ENCODE data around the gene ABCC1.

The ABCC1 gene

DNA sequence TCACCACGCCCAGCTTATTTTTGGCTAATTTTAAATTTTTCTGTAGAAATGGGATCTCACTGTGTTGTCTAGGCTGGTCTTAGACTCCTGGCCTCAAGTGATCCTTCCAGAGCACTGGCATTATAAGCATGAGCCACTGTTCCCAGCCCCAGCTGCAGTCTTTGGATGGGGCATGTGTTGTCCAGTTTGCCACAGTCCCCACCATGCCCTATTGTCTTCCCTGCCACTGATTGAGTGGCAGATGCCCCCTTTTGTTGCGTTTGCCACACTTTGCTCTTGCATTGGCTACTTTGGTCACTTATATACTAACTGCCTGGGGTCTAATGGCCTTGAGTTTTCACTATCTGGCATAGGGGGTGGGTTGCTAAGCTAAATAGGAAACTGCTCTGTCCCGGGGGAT is 60.8 kb downstream of the ABCC1 start:
- TF ChIP-seq CTCF (IDR thresholded peaks at IDR 0.05; ENCODE audit: low read depth, low read length, missing control alignments): no peak
- DNase-seq (ENCODE audit: extremely low read depth, low read depth): no peak
- H3K4me3 ChIP-seq (replicated peaks; ENCODE audit: low read depth, low read length): no peak overlapping the region

- TF ChIP-seq CTCF (IDR thresholded peaks at IDR 0.05; ENCODE audit: low read depth, low read length, missing control alignments): no peak
- DNase-seq (ENCODE audit: extremely low read depth, low read depth): no peak
- no peak overlapping the region for H3K4me3 ChIP-seq (replicated peaks; ENCODE audit: low read depth, low read length)
These were observed 62.7 kb downstream of the ABCC1 start for GRCh38 chr16:16012144-16012543.

- no peak overlapping the region for H3K4me3 ChIP-seq (replicated peaks; ENCODE audit: low read depth, low read length)
- no peak for TF ChIP-seq CTCF (IDR thresholded peaks at IDR 0.05; ENCODE audit: low read depth, low read length, missing control alignments)
- DNase-seq (ENCODE audit: extremely low read depth, low read depth): no peak
These were observed 64.4 kb downstream of the ABCC1 start for GRCh38 chr16:16013812-16014211.

GRCh38 chr16:16014329-16015224 is 65.2 kb downstream of the ABCC1 start:
- TF ChIP-seq CTCF (IDR thresholded peaks at IDR 0.05; ENCODE audit: low read depth, low read length, missing control alignments): no peak
- H3K4me3 ChIP-seq (replicated peaks; ENCODE audit: low read depth, low read length): no peak overlapping the region
- DNase-seq (ENCODE audit: extremely low read depth, low read depth): no peak

- no peak for TF ChIP-seq CTCF (IDR thresholded peaks at IDR 0.05; ENCODE audit: low read depth, low read length, missing control alignments)
- DNase-seq (ENCODE audit: extremely low read depth, low read depth): no peak
- H3K4me3 ChIP-seq (replicated peaks; ENCODE audit: low read depth, low read length): no peak overlapping the region
These were observed 66.4 kb downstream of the ABCC1 start for GRCh38 chr16:16015849-16016248.

GRCh38 chr16:16016388-16016964 is 67.1 kb downstream of the ABCC1 start:
- no peak overlapping the region for H3K4me3 ChIP-seq (replicated peaks; ENCODE audit: low read depth, low read length)
- no peak for TF ChIP-seq CTCF (IDR thresholded peaks at IDR 0.05; ENCODE audit: low read depth, low read length, missing control alignments)
- DNase-seq (ENCODE audit: extremely low read depth, low read depth): no peak
